HEK293 (cell line): ENCODE data around the gene TRAF1.

Source experiments
- CTCF ChIA-PET: fragments of 350-600 bp; formaldehyde crosslinking; extraction: SDS; loops from one replicate; lab custom pipeline; 2021; ENCODE audit warnings: antibody characterized with exemption; lab: Yijun Ruan, JAX
- POLR2A ChIA-PET: fragments of 300-600 bp; formaldehyde crosslinking; extraction: SDS; loops from one replicate; lab custom pipeline; 2020; ENCODE audit warnings: antibody characterized with exemption, inconsistent platforms; lab: Yijun Ruan, JAX
- H3K27ac ChIP-seq: fragments of 200-500 bp; sonication (Bioruptor generic); 2 replicates; pipeline ENCODE4 v1.5.1; 2014; ENCODE audit warnings: low read depth, low read length, control low read depth, inconsistent platforms; ENCODE audit errors: extremely low read depth
- H3K36me3 ChIP-seq, 2 experiments: fragments of 200-500 bp in 1 of 2; sonication (Bioruptor generic) in 1 of 2; 1 replicate in 1 of 2; 2 replicates in 1 of 2; pipeline ENCODE4 v1.5.1; 2014 to 2017; ENCODE audit warnings: inconsistent platforms in 2 of 2, low read length in 2 of 2; ENCODE audit not compliant: control insufficient read depth in 2 of 2, insufficient read depth in 1 of 2
- H3K4me1 ChIP-seq: fragments of 200-500 bp; sonication (Bioruptor generic); 2 replicates; pipeline ENCODE4 v1.5.1; 2014; ENCODE audit warnings: mild to moderate bottlenecking, low read length, inconsistent platforms; ENCODE audit not compliant: control insufficient read depth, insufficient read depth
- H3K4me3 ChIP-seq: 2 replicates; pipeline ENCODE4 v1.5.1; 2011; ENCODE audit warnings: low read depth, mild to moderate bottlenecking, control low read depth, low read length, moderate library complexity
- H3K9me3 ChIP-seq: fragments of 200-500 bp; sonication (Bioruptor generic); 2 replicates; pipeline ENCODE4 v1.5.1; 2014; ENCODE audit warnings: low read depth, low read length, inconsistent platforms; ENCODE audit not compliant: control insufficient read depth, insufficient read depth
- GLIS2 ChIP-seq: fragments of 450-650 bp; formaldehyde crosslinking; IDR thresholded peaks from 2 replicates; pipeline ENCODE4 v1.5.1; 2016; ENCODE audit warnings: missing biosample characterization, missing genetic modification characterization
- ZFP69B ChIP-seq: fragments of 450-650 bp; formaldehyde crosslinking; IDR thresholded peaks from 2 replicates; pipeline ENCODE4 v1.5.1; 2016; ENCODE audit warnings: missing biosample characterization, missing genetic modification characterization
- ZNF114 ChIP-seq: fragments of 450-650 bp; formaldehyde crosslinking; IDR thresholded peaks from 2 replicates; pipeline ENCODE4 v1.5.0; 2017; ENCODE audit warnings: missing biosample characterization, missing genetic modification characterization
- ZNF157 ChIP-seq: fragments of 450-650 bp; formaldehyde crosslinking; IDR thresholded peaks from 2 replicates; pipeline ENCODE4 v1.5.1; 2016; ENCODE audit warnings: missing biosample characterization, missing genetic modification characterization
- ZNF335 ChIP-seq: fragments of 450-650 bp; formaldehyde crosslinking; conservative IDR thresholded peaks from 2 replicates; pipeline ENCODE4 v1.5.1; 2016; ENCODE audit warnings: missing biosample characterization, missing genetic modification characterization
- ZNF350 ChIP-seq: fragments of 450-650 bp; formaldehyde crosslinking; IDR thresholded peaks from 2 replicates; pipeline ENCODE4 v1.5.0; 2017; ENCODE audit warnings: missing biosample characterization, mild to moderate bottlenecking, missing genetic modification characterization
- ZNF366 ChIP-seq: fragments of 450-650 bp; formaldehyde crosslinking; conservative IDR thresholded peaks from 2 replicates; pipeline ENCODE4 v1.5.1; 2016; ENCODE audit warnings: missing biosample characterization, missing genetic modification characterization
- ZNF514 ChIP-seq: fragments of 450-650 bp; formaldehyde crosslinking; IDR thresholded peaks from 2 replicates; pipeline ENCODE4 v1.5.1; 2016; ENCODE audit warnings: missing biosample characterization, missing genetic modification characterization
- ZNF561 ChIP-seq: fragments of 450-650 bp; IDR thresholded peaks from 2 replicates; pipeline ENCODE4 v1.5.1; 2018; ENCODE audit warnings: missing biosample characterization, missing genetic modification characterization, borderline replicate concordance
- ZNF843 ChIP-seq: fragments of 450-650 bp; formaldehyde crosslinking; IDR thresholded peaks from 2 replicates; pipeline ENCODE4 v1.5.1; 2016; ENCODE audit warnings: missing biosample characterization, missing genetic modification characterization
- ZSCAN23 ChIP-seq: fragments of 450-650 bp; formaldehyde crosslinking; IDR thresholded peaks from 2 replicates; pipeline ENCODE4 v1.5.1; 2016; ENCODE audit warnings: missing biosample characterization, missing genetic modification characterization
- ZSCAN30 ChIP-seq: fragments of 450-650 bp; IDR thresholded peaks from 2 replicates; pipeline ENCODE4 v1.5.1; 2018; ENCODE audit warnings: missing biosample characterization, mild to moderate bottlenecking, missing genetic modification characterization, moderate library complexity
- TF ChIP-seq, protein P1 (sequence below): fragments of 450-650 bp; formaldehyde crosslinking; IDR thresholded peaks from 2 replicates; pipeline ENCODE4 v1.5.1; 2016; ENCODE audit warnings: missing biosample characterization, missing genetic modification characterization
- TF ChIP-seq, protein P2 (sequence below): fragments of 450-650 bp; formaldehyde crosslinking; IDR thresholded peaks from 2 replicates; pipeline ENCODE4 v1.5.1; 2016; ENCODE audit warnings: missing biosample characterization, missing genetic modification characterization
- TF ChIP-seq, protein P3 (sequence below): fragments of 450-650 bp; formaldehyde crosslinking; IDR thresholded peaks from 2 replicates; pipeline ENCODE4 v1.5.1; 2016; ENCODE audit warnings: missing biosample characterization, missing genetic modification characterization
- TF ChIP-seq, protein P4 (sequence below): fragments of 450-650 bp; formaldehyde crosslinking; IDR thresholded peaks from 2 replicates; pipeline ENCODE4 v1.5.1; 2017; ENCODE audit warnings: missing biosample characterization, missing genetic modification characterization

The TRAF1 gene

DNA sequence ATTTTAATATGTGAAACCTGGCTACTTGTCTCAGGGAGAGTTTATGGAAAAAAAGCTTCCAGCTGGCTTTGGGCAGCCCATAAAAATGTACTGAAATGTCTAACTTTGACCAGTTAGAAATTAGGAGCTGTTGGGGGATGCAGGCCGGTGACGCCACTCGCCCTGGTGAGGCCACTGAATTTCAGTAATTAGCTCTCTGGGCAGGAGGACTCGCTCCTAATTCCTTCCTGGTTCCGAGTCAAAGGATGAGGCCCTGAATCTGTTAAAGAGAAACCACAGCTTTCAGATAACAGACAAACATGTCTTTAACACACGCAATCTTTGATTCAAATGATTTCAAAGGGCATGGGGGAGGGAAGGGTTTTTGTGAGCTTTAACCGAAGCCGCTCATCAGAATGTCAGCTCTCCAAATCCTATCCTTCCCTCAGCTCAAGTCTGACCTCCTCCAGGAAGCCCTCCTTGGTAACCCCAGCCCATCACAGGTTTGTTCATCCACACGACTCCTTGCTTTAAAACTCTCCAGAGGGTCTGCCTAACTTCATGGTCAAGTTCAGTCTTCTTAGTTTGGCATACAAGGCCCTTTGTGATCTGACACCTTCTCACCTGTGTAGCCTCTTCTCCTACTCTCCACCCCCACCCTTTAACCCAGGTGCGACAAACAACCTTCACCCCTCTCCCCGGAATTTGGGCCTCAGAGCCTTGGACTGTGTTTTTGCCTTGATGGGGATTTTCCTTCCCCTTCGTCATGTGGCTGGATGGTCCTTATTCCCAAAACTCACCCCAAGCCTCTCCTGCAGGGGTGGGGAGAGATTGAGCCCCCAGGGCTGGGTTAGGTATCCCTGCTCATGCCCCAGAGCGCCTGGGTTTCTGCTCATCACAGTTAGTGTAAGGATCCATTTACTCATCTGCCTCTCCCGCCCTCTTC lies 36.0 kb downstream of the TRAF1 start (continued):
- TF ChIP-seq ZNF114 = no peak
- no peak; the same call in 1 of the 2 replicates for TF ChIP-seq ZNF335 (tag by site-specific recombination)
- TF ChIP-seq ZNF350 (tag by site-specific recombination) = no peak
- no peak for TF ChIP-seq ZSCAN23 (tag by site-specific recombination)
- TF ChIP-seq, protein P1, sequence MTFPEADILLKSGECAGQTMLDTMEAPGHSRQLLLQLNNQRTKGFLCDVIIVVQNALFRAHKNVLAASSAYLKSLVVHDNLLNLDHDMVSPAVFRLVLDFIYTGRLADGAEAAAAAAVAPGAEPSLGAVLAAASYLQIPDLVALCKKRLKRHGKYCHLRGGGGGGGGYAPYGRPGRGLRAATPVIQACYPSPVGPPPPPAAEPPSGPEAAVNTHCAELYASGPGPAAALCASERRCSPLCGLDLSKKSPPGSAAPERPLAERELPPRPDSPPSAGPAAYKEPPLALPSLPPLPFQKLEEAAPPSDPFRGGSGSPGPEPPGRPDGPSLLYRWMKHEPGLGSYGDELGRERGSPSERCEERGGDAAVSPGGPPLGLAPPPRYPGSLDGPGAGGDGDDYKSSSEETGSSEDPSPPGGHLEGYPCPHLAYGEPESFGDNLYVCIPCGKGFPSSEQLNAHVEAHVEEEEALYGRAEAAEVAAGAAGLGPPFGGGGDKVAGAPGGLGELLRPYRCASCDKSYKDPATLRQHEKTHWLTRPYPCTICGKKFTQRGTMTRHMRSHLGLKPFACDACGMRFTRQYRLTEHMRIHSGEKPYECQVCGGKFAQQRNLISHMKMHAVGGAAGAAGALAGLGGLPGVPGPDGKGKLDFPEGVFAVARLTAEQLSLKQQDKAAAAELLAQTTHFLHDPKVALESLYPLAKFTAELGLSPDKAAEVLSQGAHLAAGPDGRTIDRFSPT = no peak
- TF ChIP-seq GLIS2 = no peak
- TF ChIP-seq ZNF561 (tag by site-specific recombination) = no peak
- TF ChIP-seq, protein P2, sequence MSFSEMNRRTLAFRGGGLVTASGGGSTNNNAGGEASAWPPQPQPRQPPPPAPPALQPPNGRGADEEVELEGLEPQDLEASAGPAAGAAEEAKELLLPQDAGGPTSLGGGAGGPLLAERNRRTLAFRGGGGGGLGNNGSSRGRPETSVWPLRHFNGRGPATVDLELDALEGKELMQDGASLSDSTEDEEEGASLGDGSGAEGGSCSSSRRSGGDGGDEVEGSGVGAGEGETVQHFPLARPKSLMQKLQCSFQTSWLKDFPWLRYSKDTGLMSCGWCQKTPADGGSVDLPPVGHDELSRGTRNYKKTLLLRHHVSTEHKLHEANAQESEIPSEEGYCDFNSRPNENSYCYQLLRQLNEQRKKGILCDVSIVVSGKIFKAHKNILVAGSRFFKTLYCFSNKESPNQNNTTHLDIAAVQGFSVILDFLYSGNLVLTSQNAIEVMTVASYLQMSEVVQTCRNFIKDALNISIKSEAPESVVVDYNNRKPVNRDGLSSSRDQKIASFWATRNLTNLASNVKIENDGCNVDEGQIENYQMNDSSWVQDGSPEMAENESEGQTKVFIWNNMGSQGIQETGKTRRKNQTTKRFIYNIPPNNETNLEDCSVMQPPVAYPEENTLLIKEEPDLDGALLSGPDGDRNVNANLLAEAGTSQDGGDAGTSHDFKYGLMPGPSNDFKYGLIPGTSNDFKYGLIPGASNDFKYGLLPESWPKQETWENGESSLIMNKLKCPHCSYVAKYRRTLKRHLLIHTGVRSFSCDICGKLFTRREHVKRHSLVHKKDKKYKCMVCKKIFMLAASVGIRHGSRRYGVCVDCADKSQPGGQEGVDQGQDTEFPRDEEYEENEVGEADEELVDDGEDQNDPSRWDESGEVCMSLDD (tag by site-specific recombination) = no peak
- no peak for TF ChIP-seq ZNF157 (tag by site-specific recombination)
- TF ChIP-seq ZNF514 = no peak
- TF ChIP-seq, protein P3, sequence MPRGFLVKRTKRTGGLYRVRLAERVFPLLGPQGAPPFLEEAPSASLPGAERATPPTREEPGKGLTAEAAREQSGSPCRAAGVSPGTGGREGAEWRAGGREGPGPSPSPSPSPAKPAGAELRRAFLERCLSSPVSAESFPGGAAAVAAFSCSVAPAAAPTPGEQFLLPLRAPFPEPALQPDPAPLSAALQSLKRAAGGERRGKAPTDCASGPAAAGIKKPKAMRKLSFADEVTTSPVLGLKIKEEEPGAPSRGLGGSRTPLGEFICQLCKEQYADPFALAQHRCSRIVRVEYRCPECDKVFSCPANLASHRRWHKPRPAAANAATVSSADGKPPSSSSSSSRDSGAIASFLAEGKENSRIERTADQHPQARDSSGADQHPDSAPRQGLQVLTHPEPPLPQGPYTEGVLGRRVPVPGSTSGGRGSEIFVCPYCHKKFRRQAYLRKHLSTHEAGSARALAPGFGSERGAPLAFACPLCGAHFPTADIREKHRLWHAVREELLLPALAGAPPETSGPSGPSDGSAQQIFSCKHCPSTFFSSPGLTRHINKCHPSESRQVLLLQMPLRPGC (tag by site-specific recombination) = no peak
- no peak for TF ChIP-seq ZNF843 (tag by site-specific recombination)
- TF ChIP-seq, protein P4, sequence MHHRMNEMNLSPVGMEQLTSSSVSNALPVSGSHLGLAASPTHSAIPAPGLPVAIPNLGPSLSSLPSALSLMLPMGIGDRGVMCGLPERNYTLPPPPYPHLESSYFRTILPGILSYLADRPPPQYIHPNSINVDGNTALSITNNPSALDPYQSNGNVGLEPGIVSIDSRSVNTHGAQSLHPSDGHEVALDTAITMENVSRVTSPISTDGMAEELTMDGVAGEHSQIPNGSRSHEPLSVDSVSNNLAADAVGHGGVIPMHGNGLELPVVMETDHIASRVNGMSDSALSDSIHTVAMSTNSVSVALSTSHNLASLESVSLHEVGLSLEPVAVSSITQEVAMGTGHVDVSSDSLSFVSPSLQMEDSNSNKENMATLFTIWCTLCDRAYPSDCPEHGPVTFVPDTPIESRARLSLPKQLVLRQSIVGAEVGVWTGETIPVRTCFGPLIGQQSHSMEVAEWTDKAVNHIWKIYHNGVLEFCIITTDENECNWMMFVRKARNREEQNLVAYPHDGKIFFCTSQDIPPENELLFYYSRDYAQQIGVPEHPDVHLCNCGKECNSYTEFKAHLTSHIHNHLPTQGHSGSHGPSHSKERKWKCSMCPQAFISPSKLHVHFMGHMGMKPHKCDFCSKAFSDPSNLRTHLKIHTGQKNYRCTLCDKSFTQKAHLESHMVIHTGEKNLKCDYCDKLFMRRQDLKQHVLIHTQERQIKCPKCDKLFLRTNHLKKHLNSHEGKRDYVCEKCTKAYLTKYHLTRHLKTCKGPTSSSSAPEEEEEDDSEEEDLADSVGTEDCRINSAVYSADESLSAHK (tag by site-specific recombination) = no peak
- no peak for TF ChIP-seq ZSCAN30

DNA sequence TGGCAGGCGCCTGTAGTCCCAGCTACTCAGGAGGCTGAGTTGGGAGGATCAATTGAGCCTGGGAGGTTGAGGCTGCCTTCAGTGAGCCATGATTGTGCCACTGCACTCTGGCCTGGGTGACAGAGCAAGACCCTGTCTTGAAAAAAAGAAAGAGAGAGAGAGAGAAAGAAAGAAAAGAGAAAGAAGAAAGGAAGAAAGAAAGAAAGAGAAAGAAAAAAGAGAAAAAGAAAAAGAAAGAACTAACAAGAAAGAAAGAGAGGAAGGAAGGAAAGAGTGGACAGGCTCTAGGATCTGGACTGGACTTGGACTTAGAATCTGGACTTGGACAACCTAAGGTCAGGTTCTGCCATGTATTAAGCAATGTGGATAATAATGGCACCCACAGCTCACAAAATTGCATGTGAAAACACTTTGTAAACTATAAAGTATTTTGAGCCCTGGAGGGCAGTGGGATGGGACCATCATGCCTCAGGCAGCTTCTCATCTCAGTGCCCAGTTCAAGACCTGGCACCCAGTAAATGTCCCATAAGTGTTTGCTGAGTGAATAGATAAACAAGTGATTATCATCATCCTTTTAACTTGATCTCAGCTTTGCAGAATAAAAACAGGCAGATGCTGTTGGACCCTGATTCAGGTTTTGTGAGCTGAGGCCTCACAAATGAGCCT lies 36.9 kb downstream of the TRAF1 start:
- H3K4me1 ChIP-seq = no peaks in the 10 kb centered on the region
- CTCF ChIA-PET = interaction anchor here (0.6 to 0.9 kb wide), 2 partner anchors 18 to 19 kb away, joined by 5 to 6 read pairs; no protein-coding TSS in a partner anchor
- H3K27ac ChIP-seq = no peak overlapping the region

More for the DNA sequence above, 36.9 kb downstream of the TRAF1 start:
- POLR2A ChIA-PET = interaction anchor here (0.7 kb wide), 1 partner anchor 14 kb away, joined by 3 read pairs; no protein-coding TSS in a partner anchor
- Histone ChIP-seq H3K4me3 (no peak overlapping the region), H3K36me3 (no peaks in the 10 kb centered on the region), H3K9me3 (no peaks in the 10 kb centered on the region)
- peak; percentile 52; the same call in 1 of the 2 replicates for TF ChIP-seq ZNF335 (tag by site-specific recombination)
- no peak for TF ChIP-seq ZFP69B (tag by site-specific recombination)
- peak; percentile 75 for TF ChIP-seq ZNF366 (tag by site-specific recombination)
- TF ChIP-seq, all 188 proteins: peak for 2
